GM20000 (cell line): Measurements from ENCODE around the gene UAP1L1.
A peak's percentile ranks its signal among the peaks of the same experiment; 100 is the strongest.

Experiments
- DNase-seq: peaks from one replicate; pipeline ENCODE4 v3.0.0; 2012; ENCODE audit warnings: low spot score
- TF ChIP-seq, protein P1 (sequence below): IDR thresholded peaks from 2 replicates; pipeline ENCODE4 v1.5.1; 2012; ENCODE audit warnings: mild to moderate bottlenecking, control low read depth; ENCODE audit errors: extremely low read depth, missing control alignments

Gene UAP1L1

DNA sequence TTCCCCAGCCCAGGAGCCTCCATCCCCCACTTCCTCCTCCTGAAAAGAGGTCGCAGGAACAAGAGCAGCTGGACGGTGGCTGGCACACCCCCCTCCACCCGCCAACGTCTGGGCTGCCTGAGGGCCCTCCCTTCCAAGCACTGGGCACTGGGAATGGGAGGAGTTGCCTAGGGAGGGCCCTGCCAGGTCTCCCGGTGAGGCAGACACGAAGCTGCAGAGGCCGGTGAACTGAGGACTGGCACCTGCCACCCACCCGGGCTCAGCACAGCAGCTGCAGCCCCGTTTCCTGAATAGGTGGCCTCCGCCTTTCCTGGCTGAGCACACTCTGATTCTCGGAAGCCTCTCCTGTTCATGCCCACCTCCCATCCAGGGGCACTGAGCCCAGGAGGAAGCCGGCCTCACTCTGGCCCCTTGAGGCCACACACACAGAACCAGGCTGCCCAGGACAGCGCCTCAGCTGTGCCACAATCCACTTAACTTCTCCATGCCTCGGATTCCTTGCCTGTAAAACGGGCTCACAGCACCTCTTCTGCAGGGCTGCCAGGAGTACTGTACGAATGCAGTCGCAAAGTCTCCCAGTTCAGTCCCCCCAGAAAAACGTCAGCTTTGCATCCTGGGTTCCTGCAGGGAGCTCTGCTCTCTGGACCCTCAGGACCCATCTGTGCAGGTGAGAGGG, 32.7 kb upstream of the UAP1L1 start:
- TF ChIP-seq, protein P1, sequence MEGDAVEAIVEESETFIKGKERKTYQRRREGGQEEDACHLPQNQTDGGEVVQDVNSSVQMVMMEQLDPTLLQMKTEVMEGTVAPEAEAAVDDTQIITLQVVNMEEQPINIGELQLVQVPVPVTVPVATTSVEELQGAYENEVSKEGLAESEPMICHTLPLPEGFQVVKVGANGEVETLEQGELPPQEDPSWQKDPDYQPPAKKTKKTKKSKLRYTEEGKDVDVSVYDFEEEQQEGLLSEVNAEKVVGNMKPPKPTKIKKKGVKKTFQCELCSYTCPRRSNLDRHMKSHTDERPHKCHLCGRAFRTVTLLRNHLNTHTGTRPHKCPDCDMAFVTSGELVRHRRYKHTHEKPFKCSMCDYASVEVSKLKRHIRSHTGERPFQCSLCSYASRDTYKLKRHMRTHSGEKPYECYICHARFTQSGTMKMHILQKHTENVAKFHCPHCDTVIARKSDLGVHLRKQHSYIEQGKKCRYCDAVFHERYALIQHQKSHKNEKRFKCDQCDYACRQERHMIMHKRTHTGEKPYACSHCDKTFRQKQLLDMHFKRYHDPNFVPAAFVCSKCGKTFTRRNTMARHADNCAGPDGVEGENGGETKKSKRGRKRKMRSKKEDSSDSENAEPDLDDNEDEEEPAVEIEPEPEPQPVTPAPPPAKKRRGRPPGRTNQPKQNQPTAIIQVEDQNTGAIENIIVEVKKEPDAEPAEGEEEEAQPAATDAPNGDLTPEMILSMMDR = no peak
- no peak for DNase-seq

DNA sequence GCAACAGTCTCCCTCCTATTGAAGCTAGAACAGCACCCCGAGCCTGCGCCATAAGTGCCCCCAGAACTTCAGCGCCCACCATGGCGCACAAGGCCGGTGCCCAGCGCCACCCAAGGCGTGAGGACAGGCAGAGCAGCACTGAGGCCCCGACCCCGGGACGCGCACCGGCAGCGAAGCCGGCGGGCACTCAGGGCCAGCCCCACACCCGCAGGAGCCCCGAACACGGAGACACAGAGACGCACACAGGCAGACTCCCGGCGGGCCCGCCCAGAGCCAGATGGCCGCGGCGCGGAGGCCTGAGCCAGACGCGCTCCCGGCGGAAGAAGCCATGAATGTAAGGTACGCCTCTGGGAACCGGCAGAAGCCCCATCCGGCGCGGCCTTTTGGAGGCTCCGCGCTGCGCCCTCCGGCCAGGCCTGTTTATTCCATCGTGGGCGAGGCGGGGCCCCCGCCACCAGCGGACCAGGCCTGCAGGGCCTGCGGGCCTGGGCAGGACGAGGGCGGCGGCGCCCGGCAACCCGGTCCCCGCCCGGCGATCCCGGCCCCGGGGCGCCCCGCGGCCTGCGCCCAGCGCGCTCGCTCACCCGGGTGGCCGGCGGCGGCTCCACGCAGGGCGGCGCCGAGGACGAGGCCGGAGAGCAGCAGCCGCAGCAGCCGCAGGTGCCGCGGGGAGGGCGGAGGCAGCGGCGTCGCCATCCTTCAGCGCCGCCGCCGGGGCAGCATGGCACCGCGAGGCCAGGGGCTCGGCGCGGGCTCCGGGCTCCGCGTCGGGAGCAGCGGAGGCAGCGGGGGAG, 31.8 kb upstream of the UAP1L1 start:
- DNase-seq = no peak
- TF ChIP-seq, protein P1 = no peak

DNA sequence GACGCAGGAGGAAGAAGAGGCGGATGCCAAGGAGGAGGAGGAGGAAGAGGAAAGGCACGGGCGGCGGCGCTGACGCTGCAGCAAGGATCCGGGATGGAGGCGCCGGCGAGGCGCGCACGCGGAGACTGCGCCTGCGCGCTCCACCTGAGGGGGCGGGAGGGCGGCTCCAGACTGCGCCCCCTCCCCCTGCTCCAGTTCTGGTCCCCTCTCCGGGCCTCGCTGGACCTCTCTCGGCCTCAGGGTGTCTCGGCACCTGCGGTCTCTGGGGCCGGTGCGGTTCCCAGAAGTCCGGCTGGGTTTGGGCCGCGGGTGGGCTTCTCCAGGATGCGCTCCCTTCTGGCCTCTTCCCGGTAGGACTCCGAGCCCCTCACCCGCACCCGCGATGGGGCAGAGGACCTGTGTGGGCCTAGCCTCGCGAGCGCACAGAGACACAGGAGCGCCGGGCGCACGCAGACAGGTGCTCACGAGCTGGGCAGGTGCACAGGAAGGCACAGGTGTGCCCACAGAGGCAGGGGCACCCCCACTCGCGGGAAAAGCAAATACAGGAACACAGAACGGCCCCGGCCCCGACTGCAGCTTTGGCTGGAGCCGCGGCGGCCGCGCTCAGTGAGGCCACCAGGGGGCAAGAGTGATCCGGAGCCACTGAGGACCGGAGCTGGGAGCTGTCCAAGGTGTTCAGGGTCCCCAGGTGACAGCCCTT, 31.1 kb upstream of the UAP1L1 start, which contains the start of gene NPDC1:
Gene NPDC1 (minus strand): TSS at position 90 of the 700 bp plus-strand sequence. CDS start 188 bp downstream, outside the sequence.
- DNase-seq = peak; percentile 97
- TF ChIP-seq, protein P1 = peak; percentile 86

DNA sequence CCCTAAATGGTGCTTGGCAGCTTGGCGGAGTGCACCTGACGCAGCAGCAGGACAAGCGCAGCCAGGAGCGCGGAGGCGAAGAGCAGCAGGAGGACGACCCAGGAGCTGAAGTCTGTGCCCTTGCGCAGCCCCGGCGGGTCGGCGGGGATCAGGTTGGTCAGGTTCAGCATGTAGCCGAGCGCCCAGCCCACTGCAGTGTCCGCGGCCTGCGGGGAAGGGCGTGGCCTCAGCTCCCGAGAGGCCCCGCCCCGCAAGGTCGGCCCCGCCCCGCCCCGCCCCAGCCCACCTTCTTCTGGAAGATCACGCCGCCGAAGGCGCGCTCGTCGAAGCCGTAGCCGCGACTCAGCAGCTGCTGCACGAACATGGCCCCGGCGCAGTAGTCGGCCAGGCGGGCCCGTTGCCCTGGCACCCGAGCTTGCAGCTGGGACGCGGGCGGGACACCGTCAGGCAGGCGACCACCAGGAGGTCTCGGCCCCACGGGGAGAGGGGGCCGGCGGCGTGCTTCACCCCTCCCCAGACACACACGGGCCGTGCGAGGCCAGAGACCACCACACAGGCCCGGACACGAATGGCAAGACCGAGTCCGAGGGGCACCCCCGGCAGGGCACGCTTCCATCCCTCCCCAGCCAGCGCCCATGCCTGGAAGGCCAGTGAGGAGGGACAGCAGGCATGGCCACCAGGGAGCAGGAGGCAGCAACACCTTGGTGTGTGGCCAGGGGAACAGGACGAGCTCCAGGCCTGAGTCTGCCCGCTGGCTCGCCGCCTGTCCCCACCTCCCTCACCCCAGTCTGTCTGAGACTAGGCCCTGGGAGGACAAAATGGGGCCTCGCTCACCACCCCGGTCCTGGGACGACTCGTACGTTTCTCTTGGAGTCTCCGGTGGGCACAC, 28.4 kb upstream of the UAP1L1 start:
- TF ChIP-seq, protein P1 = no peak
- DNase-seq = no peak

GRCh38 chr9:137049544-137050449, 27.5 kb upstream of the UAP1L1 start:
- TF ChIP-seq, protein P1 = peak; percentile 25
- peak; percentile 80 for DNase-seq

GRCh38 chr9:137050570-137050969, 26.7 kb upstream of the UAP1L1 start:
- TF ChIP-seq, protein P1 = no peak
- no peak for DNase-seq
